Glutamatergic neuron (in vitro differentiated cells): ENCODE measurements around the gene INKA2. TPM values are rescaled to one million over a fixed set of nuclear protein-coding genes. Genes with fewer than 3 reads are reported as not detected.

Source experiments
- DNase-seq: peaks from one replicate; pipeline ENCODE4 v3.0.0; 2022
- H3K27ac Mint-ChIP-seq: one replicate; pipeline ENCODE4 v1.8.0; 2020; ENCODE audit warnings: mild to moderate bottlenecking, mixed read lengths, inconsistent platforms; ENCODE audit not compliant: unreplicated experiment
- H3K27me3 Mint-ChIP-seq: one replicate; pipeline ENCODE4 v1.8.0; 2020; ENCODE audit warnings: mild to moderate bottlenecking, moderate library complexity, mixed read lengths, inconsistent platforms; ENCODE audit not compliant: unreplicated experiment
- H3K36me3 Mint-ChIP-seq: one replicate; pipeline ENCODE4 v1.8.0; 2020; ENCODE audit warnings: mild to moderate bottlenecking, mixed read lengths, inconsistent platforms; ENCODE audit not compliant: unreplicated experiment
- H3K4me1 Mint-ChIP-seq: one replicate; pipeline ENCODE4 v1.8.0; 2020; ENCODE audit warnings: mild to moderate bottlenecking, low read depth, mixed read lengths, inconsistent platforms; ENCODE audit not compliant: unreplicated experiment
- H3K4me3 Mint-ChIP-seq: one replicate; pipeline ENCODE4 v1.8.0; 2020; ENCODE audit warnings: mild to moderate bottlenecking, mixed read lengths, inconsistent platforms; ENCODE audit not compliant: unreplicated experiment
- H3K9me3 Mint-ChIP-seq: one replicate; pipeline ENCODE4 v1.8.0; 2020; ENCODE audit warnings: mild to moderate bottlenecking, moderate library complexity, mixed read lengths, inconsistent platforms; ENCODE audit not compliant: unreplicated experiment
- total RNA-seq: library from RNA; stranded (reverse); fragmentation: NEBNext Ultra II Directional; extraction: Animal tissue kit (Norgen Biotek cat#: 25700); gene quantifications from one replicate; pipeline ENCODE4 v1.2.1, GENCODE V29; 2021; ENCODE audit not compliant: unreplicated experiment
- TF ChIP-seq, protein P1 (sequence below): fragments of 200-600 bp; sonication (generic); IDR thresholded peaks from one replicate; pipeline ENCODE4 v1.5.0; 2021; ENCODE audit not compliant: partially characterized antibody, unreplicated experiment

The INKA2 gene
- total RNA-seq, 1 donor from 2014 or later = 112 TPM

DNA sequence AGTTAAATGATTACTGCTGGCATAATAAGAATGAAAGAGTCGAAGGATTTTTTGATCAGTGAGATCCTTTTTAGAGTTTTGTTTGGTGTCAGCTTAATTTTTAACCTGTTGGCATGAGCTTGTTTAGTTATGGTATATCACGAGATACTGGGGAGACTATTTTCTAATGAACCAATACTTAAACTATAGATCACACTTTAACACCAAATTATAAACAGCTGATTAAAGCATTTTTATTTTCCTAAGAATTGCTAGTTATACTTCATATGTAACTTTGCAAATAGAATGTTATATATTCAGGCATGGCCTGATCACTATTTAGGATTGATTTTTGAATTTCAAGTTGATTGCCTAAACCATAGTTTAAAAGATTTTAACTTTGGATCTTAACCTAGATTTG, 22.5 kb upstream of the INKA2 start:
- DNase-seq = no peak
- no peaks in the 10 kb centered on the region for H3K36me3 Mint-ChIP-seq
- TF ChIP-seq, protein P1, sequence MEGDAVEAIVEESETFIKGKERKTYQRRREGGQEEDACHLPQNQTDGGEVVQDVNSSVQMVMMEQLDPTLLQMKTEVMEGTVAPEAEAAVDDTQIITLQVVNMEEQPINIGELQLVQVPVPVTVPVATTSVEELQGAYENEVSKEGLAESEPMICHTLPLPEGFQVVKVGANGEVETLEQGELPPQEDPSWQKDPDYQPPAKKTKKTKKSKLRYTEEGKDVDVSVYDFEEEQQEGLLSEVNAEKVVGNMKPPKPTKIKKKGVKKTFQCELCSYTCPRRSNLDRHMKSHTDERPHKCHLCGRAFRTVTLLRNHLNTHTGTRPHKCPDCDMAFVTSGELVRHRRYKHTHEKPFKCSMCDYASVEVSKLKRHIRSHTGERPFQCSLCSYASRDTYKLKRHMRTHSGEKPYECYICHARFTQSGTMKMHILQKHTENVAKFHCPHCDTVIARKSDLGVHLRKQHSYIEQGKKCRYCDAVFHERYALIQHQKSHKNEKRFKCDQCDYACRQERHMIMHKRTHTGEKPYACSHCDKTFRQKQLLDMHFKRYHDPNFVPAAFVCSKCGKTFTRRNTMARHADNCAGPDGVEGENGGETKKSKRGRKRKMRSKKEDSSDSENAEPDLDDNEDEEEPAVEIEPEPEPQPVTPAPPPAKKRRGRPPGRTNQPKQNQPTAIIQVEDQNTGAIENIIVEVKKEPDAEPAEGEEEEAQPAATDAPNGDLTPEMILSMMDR = no peak

DNA sequence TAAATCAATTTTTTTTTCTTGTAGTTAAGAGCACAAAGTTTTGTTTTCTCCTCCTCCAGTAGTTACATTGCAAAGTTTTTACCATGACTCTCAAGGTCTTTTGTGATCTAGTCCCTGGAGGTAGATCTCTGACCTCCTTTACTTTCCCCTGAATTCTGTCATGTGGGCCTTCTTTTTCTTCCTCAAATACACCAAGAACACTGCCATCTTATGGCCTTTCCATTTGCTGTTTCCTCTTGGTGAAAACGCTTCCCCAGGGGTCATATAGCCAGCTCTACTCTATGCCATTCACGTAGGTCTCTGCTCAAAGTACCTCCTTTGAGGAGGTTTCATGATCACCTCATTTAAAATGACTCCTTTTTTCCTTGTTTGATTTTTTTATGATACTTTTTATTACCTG, 19.2 kb upstream of the INKA2 start:
- Mint-ChIP-seq H3K27ac (no peak overlapping the region), H3K4me3 (peak overlapping the region; percentile 47), H3K36me3 (no peaks in the 10 kb centered on the region), H3K4me1 (peaks cover 17% of the 10 kb centered on the region), H3K27me3 (peaks cover 10% of the 10 kb centered on the region), H3K9me3 (peaks cover 11% of the 10 kb centered on the region)
- DNase-seq = no peak
- TF ChIP-seq, protein P1 = no peak

More for the DNA sequence above, 22.5 kb upstream of the INKA2 start:
- no peak overlapping the region for H3K27ac Mint-ChIP-seq
- H3K9me3 Mint-ChIP-seq = no peaks in the 10 kb centered on the region
- H3K4me1 Mint-ChIP-seq = peaks cover 6% of the 10 kb centered on the region
- H3K4me3 Mint-ChIP-seq = no peak overlapping the region
- H3K27me3 Mint-ChIP-seq = no peaks in the 10 kb centered on the region

DNA sequence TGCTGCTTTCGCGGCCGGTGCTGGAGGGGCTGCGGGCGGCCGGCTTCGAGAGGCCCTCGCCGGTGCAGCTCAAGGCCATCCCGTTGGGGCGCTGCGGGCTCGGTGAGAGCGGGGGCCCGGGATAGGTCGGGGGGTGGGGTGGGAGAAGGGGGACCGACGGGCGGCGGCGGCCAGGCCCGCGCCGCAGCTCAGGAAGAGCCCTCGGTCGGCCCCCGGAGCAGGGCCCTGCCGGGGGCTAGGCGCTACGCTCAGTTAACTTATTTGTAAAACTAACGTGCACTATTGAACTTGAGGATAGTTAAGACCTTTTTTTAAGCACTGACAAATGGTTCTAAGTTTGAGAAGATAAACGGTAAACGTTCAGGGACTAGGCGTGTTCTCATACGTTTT, 16.9 kb upstream of the INKA2 start:
- Mint-ChIP-seq H3K27ac (no peak overlapping the region), H3K4me1 (peaks cover 17% of the 10 kb centered on the region), H3K27me3 (peaks cover 10% of the 10 kb centered on the region), H3K36me3 (no peaks in the 10 kb centered on the region), H3K4me3 (peak overlapping the region; percentile 89), H3K9me3 (peaks cover 11% of the 10 kb centered on the region)
- TF ChIP-seq, protein P1 = no peak
- no peak for DNase-seq

DNA sequence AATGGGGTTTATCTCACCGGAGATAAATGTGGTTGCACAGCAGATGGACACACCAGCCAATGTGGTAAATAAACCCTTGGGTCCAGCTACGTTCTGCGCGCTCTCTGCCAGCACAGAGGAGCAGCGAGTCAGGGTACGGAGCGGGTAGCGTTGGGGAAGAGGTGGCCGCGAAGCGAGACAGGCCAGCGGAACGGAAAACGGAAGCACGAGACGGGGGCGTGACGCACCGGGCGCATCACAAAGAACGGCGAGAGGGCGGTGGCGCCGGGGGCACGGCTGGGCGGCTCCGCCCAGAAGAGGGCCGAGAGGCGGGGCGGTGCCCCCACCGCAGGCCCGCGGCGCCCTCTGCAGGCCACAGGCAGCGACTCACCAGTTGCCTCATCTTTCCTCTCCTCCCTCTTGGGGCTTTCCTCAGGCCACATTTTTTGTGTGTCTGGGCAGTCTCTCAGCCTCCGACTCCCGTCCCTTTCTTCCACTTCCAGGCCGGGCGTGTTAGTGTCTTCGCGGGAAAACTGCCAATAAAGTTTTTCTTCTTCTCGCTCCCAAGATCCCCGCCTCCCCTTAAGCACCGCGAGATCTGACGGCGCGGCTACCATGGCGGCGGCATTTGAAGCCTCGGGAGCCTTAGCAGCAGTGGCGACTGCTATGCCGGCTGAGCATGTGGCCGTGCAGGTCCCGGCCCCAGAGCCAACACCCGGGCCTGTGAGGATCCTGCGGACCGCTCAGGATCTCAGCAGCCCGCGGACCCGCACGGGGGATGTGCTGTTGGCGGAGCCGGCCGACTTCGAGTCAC, 16.3 kb upstream of the INKA2 start, which contains the start of gene DDX20:
Gene DDX20 (plus strand): TSS at position 571 of the 793 bp plus-strand sequence. CDS start 24 bp downstream, at position 595.
- peak; percentile 93 for DNase-seq
- Mint-ChIP-seq H3K4me1 (peaks cover 17% of the 10 kb centered on the region), H3K27me3 (peaks cover 10% of the 10 kb centered on the region), H3K9me3 (peaks cover 11% of the 10 kb centered on the region), H3K4me3 (peak within 1 kb of the TSS; percentile 95), H3K36me3 (no peaks in the 10 kb centered on the region), H3K27ac (peak within 1 kb of the TSS; percentile 98)
- TF ChIP-seq, protein P1 = peak; percentile 78

DNA sequence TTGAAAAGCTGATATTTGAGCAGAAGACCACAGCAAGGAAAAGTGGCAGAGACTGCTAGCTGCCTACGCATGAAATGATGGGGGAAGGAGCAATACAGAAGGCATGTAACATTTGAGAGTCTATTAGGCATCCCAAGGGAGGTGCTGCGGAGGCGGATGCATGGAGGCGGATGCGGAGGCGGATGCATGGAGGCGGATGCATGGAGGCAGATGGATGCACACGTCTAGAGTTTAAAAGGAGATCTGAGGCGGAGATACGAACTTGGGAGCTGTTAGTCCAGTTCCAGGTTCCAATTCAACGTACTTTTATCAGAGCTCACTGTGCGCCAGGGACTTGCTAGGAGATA, 15.8 kb upstream of the INKA2 start:
- H3K27me3 Mint-ChIP-seq = peaks cover 10% of the 10 kb centered on the region
- H3K36me3 Mint-ChIP-seq = no peaks in the 10 kb centered on the region
- peak overlapping the region; percentile 98 for H3K27ac Mint-ChIP-seq
- H3K4me3 Mint-ChIP-seq = peak overlapping the region; percentile 94
- TF ChIP-seq, protein P1 = no peak
- peaks cover 11% of the 10 kb centered on the region for H3K9me3 Mint-ChIP-seq
- DNase-seq = peak; percentile 82
- peaks cover 20% of the 10 kb centered on the region for H3K4me1 Mint-ChIP-seq
